GM21515 (cell line): ENCODE measurements around the gene MICB.
"Not testable (repeated sequence)": the region's sequence is repeated elsewhere in the genome, so short reads cannot be mapped to it uniquely, and the experiment has no call there.

Experiments
- ATAC-seq: cut with Tn5 transposase; IDR thresholded peaks from one replicate; pipeline ENCODE4 v1.9.1; 2021; ENCODE audit not compliant: unreplicated experiment

MICB gene

DNA sequence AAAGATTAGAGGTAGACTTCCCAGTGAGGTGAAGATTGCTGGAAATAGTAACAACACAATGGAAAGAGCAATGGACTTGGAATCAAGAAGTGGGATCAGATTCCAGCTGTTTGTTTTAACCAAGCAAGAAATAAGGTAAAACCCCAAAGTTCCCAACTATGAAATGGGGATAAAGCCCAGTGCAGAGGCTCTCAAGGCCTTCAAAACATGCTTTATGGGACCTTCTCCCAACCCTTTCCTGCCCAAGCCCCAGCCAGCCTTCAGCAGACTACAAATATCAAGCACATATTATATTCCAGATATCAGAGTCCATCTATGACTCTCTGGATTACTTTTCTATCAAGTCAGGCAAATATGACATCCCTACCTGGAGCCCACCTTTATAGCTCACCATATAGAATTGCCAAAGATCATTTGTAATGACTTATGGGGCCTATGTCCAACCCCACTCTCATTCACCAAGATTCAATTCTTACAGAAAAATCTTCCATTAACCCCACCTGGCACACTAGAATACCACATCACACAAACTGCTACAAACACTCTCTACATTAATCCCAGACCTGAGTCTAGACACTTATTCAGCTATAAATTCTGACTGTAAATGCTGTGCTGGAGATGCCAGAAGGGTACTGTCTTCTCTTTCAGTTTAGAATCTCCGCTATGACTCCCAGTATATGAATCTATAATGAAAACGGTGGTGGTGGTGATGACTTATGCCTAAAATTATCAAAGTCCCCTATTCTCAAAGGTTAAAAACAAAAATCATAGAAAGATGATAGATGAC, 37.8 kb downstream of the MICB start:
- no peak for ATAC-seq

DNA sequence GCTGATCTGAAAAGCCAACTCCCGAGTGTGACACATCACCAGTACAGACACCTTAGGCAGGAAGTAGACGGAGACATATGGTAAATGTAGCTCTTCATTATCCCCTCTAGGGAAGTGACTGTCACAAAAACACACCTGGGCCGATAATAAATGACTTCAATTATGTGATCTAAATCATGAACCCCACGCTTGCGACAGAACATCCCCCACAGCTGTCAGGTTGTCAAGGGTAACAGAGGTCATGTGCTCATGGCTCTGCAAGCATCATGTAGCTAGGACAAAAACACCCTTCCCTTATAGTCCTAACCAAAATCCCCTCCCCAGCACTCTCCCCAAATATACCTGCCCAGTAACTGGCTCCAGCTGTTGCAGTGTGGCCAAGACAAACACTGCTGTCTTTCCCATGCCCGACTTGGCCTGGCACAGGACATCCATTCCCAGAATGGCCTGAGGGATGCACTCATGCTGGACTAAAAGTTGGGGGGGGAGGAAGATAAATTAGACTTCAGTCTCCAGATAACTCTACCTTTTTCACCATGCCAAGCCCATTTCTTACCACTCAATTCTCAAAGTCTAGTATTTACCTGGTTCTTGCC, 41.0 kb downstream of the MICB start:
- no peak for ATAC-seq

DNA sequence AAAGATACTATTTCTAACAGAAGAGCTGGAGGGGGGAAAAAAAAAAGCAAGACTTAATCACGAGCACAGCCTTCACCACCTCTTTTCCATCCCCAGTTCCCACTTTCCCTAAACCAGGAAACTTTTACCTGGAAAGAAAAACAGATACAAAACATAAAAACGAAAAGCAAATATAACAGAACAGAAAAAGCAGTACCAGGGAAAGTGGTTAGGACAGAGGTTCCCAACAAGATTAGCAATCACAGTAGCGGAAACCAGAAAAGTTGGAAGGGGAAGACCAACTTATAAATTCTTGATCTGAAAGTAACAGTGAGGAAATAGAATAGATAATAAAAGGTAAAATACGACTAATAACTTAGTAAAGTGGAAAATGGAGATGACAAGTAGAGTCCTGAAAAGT, 42.7 kb downstream of the MICB start:
- no peak for ATAC-seq

DNA sequence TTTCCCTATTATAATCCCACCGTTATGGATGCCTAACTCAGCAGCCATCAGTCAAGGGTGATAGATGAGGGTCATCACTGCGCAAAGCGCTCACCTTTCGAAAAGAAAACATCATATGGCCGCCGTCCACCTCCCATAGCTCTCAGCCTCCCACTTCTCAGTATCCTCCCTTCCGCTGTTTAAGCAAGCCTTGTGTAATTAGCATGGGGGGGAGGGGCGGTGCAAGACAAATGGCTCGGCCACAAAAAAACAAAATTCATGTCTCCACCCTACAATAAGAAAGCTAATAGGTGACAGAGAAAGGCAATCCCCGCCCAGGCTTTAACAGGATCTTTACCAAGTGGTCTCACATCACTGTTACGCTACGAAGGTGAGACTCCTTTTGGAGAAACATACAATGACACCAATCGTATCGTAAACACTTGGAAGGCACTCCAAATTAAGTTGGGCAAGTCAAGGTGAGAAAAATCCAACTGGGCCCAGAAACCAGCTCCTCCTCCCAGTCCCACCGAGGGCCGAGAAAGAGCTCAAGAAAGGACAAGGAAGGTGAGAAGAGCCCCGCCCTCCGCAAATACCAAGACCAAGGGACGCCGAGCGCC, 43.2 kb downstream of the MICB start:
- ATAC-seq, result peak; percentile 27

DNA sequence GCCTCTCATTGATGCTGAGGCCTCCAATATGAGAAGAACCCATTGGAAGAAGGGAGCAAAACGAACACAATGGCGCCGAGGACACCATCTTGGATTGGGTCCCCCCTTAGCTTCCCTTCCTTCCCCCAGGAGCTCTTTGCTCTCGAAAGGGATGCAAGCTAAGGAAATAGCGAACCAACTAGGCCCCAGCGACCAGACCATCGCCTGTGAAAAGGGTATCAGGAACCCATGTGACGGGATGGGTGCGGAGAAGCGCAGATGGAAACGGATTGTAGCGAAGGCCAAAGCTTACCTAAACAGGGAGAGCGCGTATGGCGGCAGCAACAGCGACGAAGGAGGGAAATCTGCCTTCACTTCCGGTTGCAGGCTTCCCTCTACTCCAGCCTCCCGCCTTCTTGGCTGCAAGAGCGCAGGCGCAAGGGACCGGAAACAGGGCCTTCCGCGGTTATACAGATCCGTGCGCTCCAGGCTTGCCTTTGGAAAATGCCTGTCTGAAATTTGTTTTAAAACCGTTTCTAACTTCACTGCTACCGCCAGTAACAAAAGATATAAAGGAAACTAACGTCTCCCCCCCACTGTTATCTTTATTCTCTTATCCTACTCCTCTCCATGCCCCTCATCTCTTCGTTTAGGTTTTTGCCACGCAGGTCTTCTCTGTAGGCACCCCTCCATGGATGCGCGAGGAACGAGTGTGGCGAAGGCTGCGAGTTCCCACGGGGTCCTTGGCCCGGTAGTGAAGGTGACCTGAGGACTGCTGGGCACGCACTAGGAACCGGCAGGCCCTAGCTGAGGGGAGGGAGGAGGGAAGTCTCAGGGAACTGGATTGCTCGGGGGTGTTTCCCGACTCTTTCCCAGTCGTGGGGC, 43.9 kb downstream of the MICB start, which contains the start of gene DDX39B:
Gene DDX39B, minus strand, starts transcription at position 346 of the 864 bp plus-strand sequence. CDS start 1,471 bp downstream, outside the sequence.
- peak; percentile 50 for ATAC-seq

DNA sequence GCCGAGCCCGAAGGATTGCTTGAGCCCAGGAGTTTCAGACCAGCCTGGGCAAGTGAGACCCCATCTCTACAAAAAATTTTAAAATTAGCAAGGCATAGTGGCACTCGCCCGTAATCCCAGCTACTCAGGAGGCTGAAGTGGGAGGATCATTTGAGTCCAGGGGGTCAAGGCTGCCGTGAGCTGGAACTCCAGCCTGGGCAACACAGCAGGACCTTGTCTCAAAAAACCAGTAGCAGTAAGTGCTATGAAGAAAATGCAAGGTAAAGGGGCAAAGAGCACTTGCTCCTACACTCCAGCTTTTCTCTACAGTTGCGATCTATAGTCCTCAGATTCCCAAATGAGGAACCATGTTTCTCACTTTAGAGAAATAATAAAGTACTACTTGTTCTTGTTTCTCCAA, 45.7 kb downstream of the MICB start:
- ATAC-seq, result no peak

DNA sequence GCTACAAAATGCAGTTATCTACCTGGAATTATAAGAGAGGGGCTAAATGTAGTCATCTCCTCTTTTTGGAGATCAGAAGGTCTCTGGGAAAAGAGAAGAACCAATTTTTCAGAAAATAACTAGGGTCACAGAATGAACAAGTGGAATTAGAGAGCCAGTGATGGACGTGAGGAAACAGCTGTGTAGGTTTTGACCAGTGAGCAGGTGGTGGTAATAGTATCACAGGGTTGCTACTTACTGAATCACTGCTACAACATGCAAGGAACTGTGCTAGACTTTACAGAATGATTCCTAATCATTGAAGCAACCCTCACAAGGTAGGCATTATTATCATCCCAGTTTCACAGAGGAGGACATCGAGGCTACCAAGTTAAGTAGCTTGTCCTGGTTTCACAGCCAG, 46.7 kb downstream of the MICB start:
- ATAC-seq, result no peak

DNA sequence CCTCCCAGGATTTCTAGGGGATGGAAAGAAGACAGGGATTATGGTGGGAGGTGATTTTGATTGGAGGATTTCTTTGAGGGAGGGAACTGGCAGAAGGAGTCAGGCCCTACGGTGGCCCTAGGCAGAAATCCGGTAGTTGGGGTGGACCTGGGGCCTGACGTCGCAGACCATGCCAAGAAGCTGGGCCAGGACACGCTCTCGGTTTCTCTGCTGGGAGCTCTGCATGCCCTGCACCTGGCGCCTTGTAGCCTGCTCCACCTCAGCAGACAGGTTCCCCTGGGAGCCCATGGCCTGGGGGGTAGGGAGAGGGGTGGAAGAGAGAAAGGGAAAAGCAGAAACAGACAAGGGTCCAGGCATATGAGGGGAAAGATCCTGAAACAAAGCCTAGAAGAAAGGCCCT, 47.3 kb downstream of the MICB start:
- ATAC-seq, result no peak

DNA sequence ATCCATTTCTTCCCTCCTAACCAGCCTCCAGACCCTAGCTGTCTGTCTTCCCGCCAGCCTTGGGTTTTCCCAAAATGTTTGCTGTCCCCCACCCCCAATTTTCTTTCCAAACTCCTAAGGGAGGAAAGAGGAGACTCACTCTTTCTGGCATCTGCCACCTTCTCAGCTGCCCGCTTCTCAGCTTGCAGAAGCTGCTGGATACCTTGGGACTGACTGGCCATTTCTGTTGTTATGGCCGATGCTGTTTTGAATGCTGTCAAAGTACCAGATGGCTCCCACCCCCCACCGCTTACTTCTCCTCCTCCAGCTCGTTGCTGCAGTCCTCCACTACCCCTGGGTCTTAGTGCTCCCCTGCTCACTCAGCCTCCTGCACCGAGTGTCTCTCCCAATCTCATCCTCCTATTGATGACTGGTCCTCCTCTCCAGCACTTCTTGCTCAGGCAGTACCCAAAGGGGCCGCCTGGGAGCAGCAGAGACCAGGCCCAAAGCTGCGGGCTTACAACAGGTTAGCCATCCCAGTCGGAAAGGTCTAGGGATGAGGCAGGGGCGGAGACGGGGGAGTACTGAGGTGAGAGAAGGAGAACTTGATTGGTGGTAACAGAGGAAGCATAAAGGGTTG, 48.5 kb downstream of the MICB start, which contains the start of gene ATP6V1G2:
Gene ATP6V1G2, minus strand, starts transcription at position 270 of the 619 bp plus-strand sequence. Its CDS starts 49 bp downstream, at position 221.
- peak; percentile 38 for ATAC-seq

DNA sequence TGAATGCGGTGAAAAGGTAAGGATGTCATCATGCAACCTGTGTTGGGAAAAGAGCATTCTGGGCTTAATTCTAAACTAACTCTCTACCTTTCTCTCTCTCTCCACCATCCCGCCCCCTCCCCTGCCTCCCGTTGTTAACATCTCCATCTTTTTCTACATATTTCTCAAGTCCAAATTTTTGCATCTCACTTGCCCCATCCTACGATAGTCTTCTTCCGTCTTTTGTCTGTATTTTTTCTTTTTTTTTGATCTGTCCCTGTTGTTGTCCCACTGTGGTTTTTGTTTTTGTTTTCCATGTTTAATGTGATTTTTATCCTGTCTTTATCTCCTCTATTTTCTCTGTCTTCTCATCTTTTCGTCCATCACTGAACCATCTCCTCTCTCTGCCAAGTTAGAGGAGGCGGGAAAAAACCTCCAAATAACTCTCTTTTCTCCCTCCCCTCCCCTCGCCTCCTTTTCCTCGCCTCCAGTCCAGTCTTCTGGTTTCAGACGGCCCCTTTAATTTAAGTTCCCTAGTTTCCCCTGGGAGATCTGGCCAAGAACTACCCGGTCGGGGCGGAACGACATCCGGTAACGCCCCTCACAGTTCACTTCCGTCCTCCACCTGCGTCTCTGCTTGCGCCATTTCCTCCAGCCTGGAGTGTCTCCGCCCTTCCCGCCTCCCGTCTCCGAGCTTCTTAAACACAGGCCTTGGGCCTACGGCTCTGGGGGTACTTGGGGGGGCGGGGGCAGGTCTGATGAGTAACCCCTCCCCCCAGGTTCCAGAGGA, 49.2 kb downstream of the MICB start, which contains the start of gene NFKBIL1:
Gene NFKBIL1, plus strand, starts transcription at position 651 of the 769 bp plus-strand sequence. Its CDS starts 87 bp downstream, at position 738.
- peak; percentile 52 for ATAC-seq

DNA sequence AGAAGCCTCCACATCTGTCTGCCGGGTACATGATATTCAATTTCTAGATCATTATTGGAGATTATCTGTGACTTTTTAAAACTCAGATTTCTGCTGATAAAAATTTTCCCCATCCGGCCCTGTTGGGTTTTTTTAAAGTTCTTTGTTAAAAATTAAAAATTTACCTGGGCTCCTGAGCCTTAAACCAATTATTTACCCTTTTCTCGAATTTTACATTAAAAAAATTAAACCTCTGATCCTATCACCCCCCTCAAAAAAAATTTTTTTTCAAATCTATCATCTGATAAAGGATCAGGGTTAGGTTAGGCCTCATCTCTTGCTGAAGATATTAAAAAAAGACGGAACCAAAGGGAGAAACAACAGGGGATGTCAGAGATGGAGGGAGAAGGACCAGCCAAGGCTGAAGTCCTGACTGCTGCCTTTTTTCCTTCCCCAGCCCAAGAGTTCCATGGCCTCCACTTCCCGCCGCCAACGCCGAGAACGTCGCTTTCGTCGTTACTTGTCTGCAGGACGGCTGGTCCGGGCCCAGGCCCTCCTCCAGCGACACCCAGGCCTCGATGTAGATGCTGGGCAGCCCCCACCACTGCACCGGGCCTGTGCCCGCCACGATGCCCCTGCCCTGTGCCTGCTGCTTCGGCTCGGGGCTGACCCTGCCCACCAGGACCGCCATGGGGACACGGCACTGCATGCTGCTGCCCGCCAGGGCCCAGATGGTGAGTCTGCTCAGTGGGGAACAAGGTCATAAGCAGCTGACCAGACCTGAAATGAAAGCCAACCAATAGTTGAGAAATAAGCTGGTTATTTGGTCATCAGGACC, 50.0 kb downstream of the MICB start:
- no peak for ATAC-seq

DNA sequence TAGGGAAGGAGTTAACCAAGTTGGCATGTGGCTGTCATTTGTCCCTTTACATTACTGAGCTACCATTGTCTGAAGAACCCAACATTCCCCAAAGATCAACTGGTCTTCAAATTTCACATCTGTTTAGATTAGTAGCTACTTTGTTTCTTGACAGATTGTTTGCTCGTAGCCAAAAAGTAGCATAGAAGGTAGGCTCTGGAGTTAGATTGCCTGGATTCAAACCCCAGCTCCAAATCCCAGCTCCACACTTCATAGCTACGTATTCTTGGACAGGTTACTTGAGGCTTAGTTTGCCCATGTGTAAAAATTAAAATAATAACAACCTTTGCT, 50.6 kb downstream of the MICB start:
- ATAC-seq, result no peak

DNA sequence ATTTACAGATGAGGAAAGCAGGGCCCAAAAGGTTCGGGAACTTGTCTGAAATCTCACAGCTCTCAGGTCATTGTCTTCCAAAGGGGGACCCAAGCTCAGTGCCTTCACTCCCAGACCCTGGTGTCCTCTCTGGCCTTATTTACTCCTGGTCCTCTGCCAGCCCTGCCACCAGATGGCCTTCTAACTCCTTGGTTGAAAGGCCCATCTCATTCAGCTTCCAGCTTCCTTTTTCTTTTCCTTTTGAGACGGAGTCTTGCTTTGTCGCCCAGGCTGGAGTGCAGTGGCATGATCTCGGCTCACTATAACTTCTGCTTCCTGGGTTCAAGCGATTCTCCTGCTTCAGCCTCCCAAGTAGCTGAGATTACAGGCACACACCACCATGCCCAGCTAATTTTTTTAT, 53.4 kb downstream of the MICB start:
- not testable (repeated sequence) for ATAC-seq

DNA sequence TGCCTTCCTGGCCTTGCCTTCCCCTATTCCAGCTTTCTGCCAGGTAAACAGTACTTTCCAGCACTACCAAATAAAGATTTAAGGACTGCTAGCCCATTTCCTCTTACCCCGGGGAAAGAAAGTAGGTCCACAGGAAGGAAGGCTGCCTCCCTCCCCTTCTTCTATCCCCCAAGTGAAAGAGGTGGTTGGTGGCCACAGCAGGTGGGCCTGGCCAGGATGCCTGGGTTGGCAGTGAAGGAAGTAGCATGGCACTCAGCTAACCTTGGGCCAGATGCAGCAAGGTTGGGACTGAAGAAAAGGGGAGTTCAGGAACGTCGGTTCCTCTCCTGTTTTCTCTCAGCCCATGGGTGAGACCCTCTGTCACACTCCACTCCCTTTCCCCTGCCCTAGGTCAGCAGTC, 58.4 kb downstream of the MICB start:
- ATAC-seq, result no peak

DNA sequence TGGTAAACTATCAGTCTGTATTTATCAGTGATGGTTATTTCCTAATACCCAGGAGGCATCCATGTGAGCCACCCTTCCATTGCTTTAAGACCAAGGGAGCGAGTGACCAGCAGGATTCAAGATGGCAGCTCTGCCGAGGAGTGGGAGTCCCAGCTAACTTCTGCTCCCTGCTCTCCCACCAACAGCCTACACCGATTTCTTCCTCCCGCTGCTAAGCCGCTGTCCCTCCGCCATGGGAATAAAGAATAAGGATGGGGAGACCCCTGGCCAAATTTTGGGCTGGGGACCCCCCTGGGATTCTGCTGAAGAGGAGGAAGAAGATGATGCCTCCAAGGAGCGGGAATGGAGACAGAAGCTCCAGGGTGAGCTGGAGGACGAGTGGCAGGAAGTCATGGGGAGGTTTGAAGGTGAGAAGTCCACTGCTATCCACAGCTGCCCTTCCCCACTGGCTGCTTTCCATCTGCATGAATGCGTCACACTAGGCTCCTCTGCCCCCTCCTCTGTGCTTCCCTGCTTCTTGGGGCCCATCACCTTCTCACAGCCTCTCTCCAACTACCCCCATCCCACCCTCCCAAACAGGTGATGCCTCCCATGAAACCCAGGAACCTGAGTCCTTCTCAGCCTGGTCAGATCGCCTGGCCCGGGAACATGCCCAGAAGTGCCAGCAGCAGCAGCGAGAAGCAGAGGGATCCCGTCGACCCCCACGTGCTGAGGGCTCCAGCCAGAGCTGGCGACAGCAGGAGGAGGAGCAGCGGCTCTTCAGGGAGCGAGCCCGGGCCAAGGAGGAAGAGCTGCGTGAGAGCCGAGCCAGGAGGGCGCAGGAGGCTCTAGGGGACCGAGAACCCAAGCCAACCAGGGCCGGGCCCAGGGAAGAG, 59.7 kb downstream of the MICB start:
- no peak for ATAC-seq

DNA sequence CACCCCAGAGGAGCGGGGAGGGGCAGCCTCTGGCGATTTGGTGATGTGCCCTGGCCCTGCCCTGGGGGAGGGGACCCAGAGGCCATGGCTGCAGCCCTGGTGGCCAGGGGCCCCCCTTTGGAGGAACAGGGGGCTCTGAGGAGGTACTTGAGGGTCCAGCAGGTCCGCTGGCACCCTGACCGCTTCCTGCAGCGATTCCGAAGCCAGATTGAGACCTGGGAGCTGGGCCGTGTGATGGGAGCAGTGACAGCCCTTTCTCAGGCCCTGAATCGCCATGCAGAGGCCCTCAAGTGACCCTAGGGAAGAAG, 60.3 kb downstream of the MICB start:
- ATAC-seq, result no peak

DNA sequence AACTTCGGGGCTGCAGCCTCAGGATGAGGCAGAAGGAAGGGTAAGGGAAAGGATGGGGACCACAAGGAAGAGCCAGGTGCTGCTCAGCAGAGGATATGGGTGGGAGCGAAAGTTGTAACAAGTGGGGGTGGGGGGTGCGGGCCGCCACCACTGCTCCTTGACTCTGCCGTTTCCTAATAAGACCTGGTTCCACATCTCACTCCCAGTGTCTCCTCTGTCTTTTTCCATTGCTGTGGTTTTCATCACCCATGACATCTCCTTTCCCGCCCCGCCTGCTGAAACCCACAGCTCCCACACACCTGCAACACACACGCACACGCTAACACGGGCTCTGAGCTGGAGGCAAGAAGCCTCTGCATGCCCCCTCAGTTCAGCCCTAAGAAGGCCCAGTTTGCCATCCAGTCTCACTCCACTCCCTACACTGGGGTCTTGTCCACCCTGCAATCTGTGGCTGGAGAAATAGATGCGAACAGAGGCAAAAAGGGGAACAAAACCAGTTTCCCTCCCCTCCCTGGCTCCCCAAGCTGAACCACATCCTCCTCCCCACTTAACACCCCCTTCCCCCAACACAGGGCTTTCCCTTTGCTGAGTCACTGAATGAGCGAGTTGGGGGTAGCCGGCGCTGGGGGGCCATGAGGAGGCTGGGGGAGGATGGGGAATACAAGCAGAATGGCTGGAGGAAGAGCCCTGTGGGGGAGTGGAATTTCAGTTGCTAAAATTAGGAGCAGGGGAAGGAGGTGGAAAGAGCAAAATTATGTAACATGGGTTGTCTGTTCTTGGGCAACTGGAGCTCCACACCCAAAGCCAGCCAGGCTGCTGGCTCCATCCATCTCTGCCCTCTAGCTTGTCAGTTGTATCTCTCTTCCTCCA, 60.9 kb downstream of the MICB start:
- ATAC-seq, result peak; percentile 35
